DOHH2 (cell line): ENCODE data around the gene HIVEP1.

Experiments used
- CTCF ChIP-seq: fragments of 200-600 bp; sonication (generic); IDR thresholded peaks from one replicate; pipeline ENCODE4 v1.5.1; 2014; ENCODE audit warnings: antibody characterized with exemption, mild to moderate bottlenecking, low read depth, low read length; ENCODE audit not compliant: poor library complexity, severe bottlenecking
- EZH2phosphoT487 ChIP-seq: fragments of 200-600 bp; sonication (generic); IDR thresholded peaks from 2 replicates; pipeline ENCODE4 v1.6.1; 2017; ENCODE audit warnings: borderline replicate concordance, mild to moderate bottlenecking, antibody characterized with exemption, low read length, moderate library complexity, mixed read lengths

- TF ChIP-seq CTCF, result no peak
- TF ChIP-seq EZH2phosphoT487, result no peak
These were observed 50.5 kb downstream of the HIVEP1 start for GRCh38 chr6:12062605-12063004.
